BLaER1 (cell line): ENCODE data around the gene SART1.
"Not testable (repeated sequence)": the region's sequence is repeated elsewhere in the genome, so short reads cannot be mapped to it uniquely, and the experiment has no call there.

Source experiments
- H3K27ac ChIP-seq: shearing (Covaris generic); formaldehyde crosslinking; 2 replicates; pipeline ENCODE4 v1.8.1; 2022
- H3K27me3 ChIP-seq: shearing (Covaris generic); formaldehyde crosslinking; 2 replicates; pipeline ENCODE4 v1.8.1; 2022
- H3K36me3 ChIP-seq: shearing (Covaris generic); formaldehyde crosslinking; 2 replicates; pipeline ENCODE4 v1.8.1; 2022
- H3K4me1 ChIP-seq: shearing (Covaris generic); formaldehyde crosslinking; 2 replicates; pipeline ENCODE4 v1.8.1; 2022
- H3K4me2 ChIP-seq: shearing (Covaris generic); formaldehyde crosslinking; 2 replicates; pipeline ENCODE4 v1.8.1; 2022
- H3K4me3 ChIP-seq: shearing (Covaris generic); formaldehyde crosslinking; 2 replicates; pipeline ENCODE4 v1.8.1; 2022
- H3K9ac ChIP-seq: shearing (Covaris generic); formaldehyde crosslinking; 2 replicates; pipeline ENCODE4 v1.8.1; 2022
- H3K9me3 ChIP-seq: shearing (Covaris generic); formaldehyde crosslinking; 2 replicates; pipeline ENCODE4 v1.8.1; 2022
- H4K20me1 ChIP-seq: shearing (Covaris generic); formaldehyde crosslinking; 2 replicates; pipeline ENCODE4 v1.8.1; 2022
- Cebpa-rat ChIP-seq: shearing (Covaris generic); IDR thresholded peaks from 2 replicates; pipeline ENCODE4 v1.8.1; 2022

The SART1 gene

DNA sequence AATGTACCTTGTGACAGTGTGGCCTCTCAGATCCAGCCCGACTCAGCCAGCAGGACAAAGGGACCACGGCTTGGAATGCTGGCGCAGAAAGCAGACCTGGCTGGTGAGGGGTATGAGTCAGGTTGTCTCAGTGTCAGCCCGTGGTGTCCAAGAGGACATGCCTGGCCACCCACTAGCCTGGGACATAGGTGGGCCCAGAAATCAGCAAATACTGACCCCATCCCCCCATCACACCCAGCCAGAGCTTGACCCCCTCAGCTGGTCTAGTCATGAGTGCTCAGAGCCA lies 45.3 kb downstream of the SART1 start:
- Histone ChIP-seq H3K36me3 (peaks cover 33% of the 10 kb centered on the region), H3K27me3 (peaks cover 13% of the 10 kb centered on the region), H3K9me3 (no peaks in the 10 kb centered on the region), H4K20me1 (peaks cover 11% of the 10 kb centered on the region), H3K4me2 (peak overlapping the region; percentile 61), H3K27ac (peak overlapping the region; percentile 46; the same call in 1 of the 2 replicates), H3K4me3 (no peak overlapping the region), H3K4me1 (peaks cover 45% of the 10 kb centered on the region), H3K9ac (peak overlapping the region; percentile 36; the same call in 1 of the 2 replicates)
- no peak for TF ChIP-seq Cebpa-rat

- Histone ChIP-seq H3K9ac (peak overlapping the region; percentile 36; the same call in 1 of the 2 replicates), H3K36me3 (peaks cover 33% of the 10 kb centered on the region), H3K27me3 (peaks cover 16% of the 10 kb centered on the region), H3K27ac (peak overlapping the region; percentile 46; the same call in 1 of the 2 replicates), H4K20me1 (peaks cover 11% of the 10 kb centered on the region), H3K4me3 (no peak overlapping the region), H3K4me2 (peak overlapping the region; percentile 61), H3K4me1 (peaks cover 45% of the 10 kb centered on the region), H3K9me3 (no peaks in the 10 kb centered on the region)
- no peak for TF ChIP-seq Cebpa-rat
These were observed 45.7 kb downstream of the SART1 start for GRCh38 chr11:66007201-66007634.

GRCh38 chr11:66008095-66008467 lies 46.5 kb downstream of the SART1 start:
- Histone ChIP-seq H3K9me3 (no peaks in the 10 kb centered on the region), H3K4me2 (peak overlapping the region; percentile 61), H3K27ac (0 out of 2 replicates have a peak overlapping the region, but pooled peaks have one; percentile 49), H3K4me3 (no peak overlapping the region), H3K4me1 (peaks cover 47% of the 10 kb centered on the region), H3K9ac (no peak overlapping the region), H4K20me1 (peaks cover 6% of the 10 kb centered on the region), H3K36me3 (peaks cover 33% of the 10 kb centered on the region), H3K27me3 (peaks cover 18% of the 10 kb centered on the region)
- TF ChIP-seq Cebpa-rat = no peak

GRCh38 chr11:66008468-66009101 lies 47.1 kb downstream of the SART1 start:
- Histone ChIP-seq H3K27me3 (peaks cover 18% of the 10 kb centered on the region), H3K36me3 (peaks cover 30% of the 10 kb centered on the region), H3K4me3 (no peak overlapping the region), H3K4me1 (peaks cover 44% of the 10 kb centered on the region), H3K4me2 (peak overlapping the region; percentile 61), H3K9me3 (no peaks in the 10 kb centered on the region), H3K27ac (peak overlapping the region; percentile 49; the same call in 1 of the 2 replicates), H4K20me1 (peaks cover 1% of the 10 kb centered on the region), H3K9ac (no peak overlapping the region)
- TF ChIP-seq Cebpa-rat = no peak

GRCh38 chr11:66010036-66010435 lies 48.5 kb downstream of the SART1 start:
- H3K9ac ChIP-seq, H3K27ac ChIP-seq, H3K9me3 ChIP-seq, H3K4me2 ChIP-seq, H3K4me3 ChIP-seq, H4K20me1 ChIP-seq: not testable (repeated sequence)
- Histone ChIP-seq H3K4me1 (peaks cover 42% of the 10 kb centered on the region), H3K27me3 (peaks cover 18% of the 10 kb centered on the region), H3K36me3 (peaks cover 17% of the 10 kb centered on the region)

- peaks cover 47% of the 10 kb centered on the region for H3K4me1 ChIP-seq
- TF ChIP-seq Cebpa-rat = no peak
- H3K27me3 ChIP-seq = peaks cover 18% of the 10 kb centered on the region
- H3K4me3 ChIP-seq = no peak overlapping the region
- no peaks in the 10 kb centered on the region for H4K20me1 ChIP-seq
- H3K9me3 ChIP-seq = no peaks in the 10 kb centered on the region
- no peak overlapping the region for H3K4me2 ChIP-seq
- no peak overlapping the region for H3K27ac ChIP-seq
- peaks cover 4% of the 10 kb centered on the region for H3K36me3 ChIP-seq
- H3K9ac ChIP-seq = no peak overlapping the region
These were observed 49.8 kb downstream of the SART1 start for GRCh38 chr11:66011239-66011784.

- H4K20me1 ChIP-seq = no peaks in the 10 kb centered on the region
- H3K4me2 ChIP-seq = no peak within 1 kb of the TSS
- H3K9me3 ChIP-seq = no peaks in the 10 kb centered on the region
- no peak within 1 kb of the TSS for H3K4me3 ChIP-seq
- no peaks in the 10 kb centered on the region for H3K36me3 ChIP-seq
- no peak for TF ChIP-seq Cebpa-rat
- H3K4me1 ChIP-seq = peaks cover 47% of the 10 kb centered on the region
- H3K27ac ChIP-seq = no peak within 1 kb of the TSS
- no peak within 1 kb of the TSS for H3K9ac ChIP-seq
- peaks cover 18% of the 10 kb centered on the region for H3K27me3 ChIP-seq
These were observed 50.3 kb downstream of the SART1 start, which contains the start of gene CST6 for GRCh38 chr11:66011785-66012303. Gene CST6 (plus strand): TSS chr11:66012008. CDS start chr11:66012045, 37 bp downstream.

GRCh38 chr11:66012371-66012945 lies 50.9 kb downstream of the SART1 start:
- Histone ChIP-seq H3K27ac (no peak overlapping the region), H4K20me1 (no peaks in the 10 kb centered on the region), H3K9me3 (no peaks in the 10 kb centered on the region), H3K27me3 (peaks cover 18% of the 10 kb centered on the region), H3K4me2 (no peak overlapping the region), H3K4me3 (no peak overlapping the region), H3K4me1 (peaks cover 42% of the 10 kb centered on the region), H3K36me3 (no peaks in the 10 kb centered on the region), H3K9ac (no peak overlapping the region)
- no peak for TF ChIP-seq Cebpa-rat

- no peak overlapping the region for H3K27ac ChIP-seq
- no peaks in the 10 kb centered on the region for H3K9me3 ChIP-seq
- H3K4me1 ChIP-seq = peaks cover 35% of the 10 kb centered on the region
- H3K4me3 ChIP-seq = no peak overlapping the region
- no peak overlapping the region for H3K9ac ChIP-seq
- no peaks in the 10 kb centered on the region for H4K20me1 ChIP-seq
- peaks cover 18% of the 10 kb centered on the region for H3K27me3 ChIP-seq
- H3K36me3 ChIP-seq = no peaks in the 10 kb centered on the region
- H3K4me2 ChIP-seq = no peak overlapping the region
- TF ChIP-seq Cebpa-rat = no peak
These were observed 51.6 kb downstream of the SART1 start for GRCh38 chr11:66012946-66013761.

DNA sequence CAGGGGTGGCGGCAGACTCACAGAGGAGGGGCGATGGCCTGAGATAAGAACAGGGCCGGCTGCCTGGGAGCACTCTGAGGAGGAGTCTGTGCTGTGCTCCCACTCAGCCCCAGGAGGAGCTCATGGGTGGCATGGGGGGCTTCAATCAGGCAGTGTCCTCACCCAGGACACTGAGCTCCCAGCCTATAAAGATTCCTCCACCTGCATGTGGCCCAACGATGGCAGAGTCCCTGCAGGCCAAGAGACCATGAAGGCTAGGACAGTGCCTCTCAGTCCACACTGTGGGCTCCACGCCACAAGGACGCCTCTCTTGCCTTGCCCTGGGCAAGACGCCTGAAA lies 52.2 kb downstream of the SART1 start:
- H3K4me2 ChIP-seq = no peak overlapping the region
- no peak overlapping the region for H3K27ac ChIP-seq
- no peaks in the 10 kb centered on the region for H3K9me3 ChIP-seq
- H3K4me1 ChIP-seq = peaks cover 30% of the 10 kb centered on the region
- peaks cover 18% of the 10 kb centered on the region for H3K27me3 ChIP-seq
- no peak overlapping the region for H3K9ac ChIP-seq
- TF ChIP-seq Cebpa-rat = no peak
- no peak overlapping the region for H3K4me3 ChIP-seq
- no peaks in the 10 kb centered on the region for H3K36me3 ChIP-seq
- no peaks in the 10 kb centered on the region for H4K20me1 ChIP-seq
